Measurements from ENCODE around the gene PHACTR3. TPM values are rescaled to one million over a fixed set of nuclear protein-coding genes. Genes with fewer than 3 reads are reported as not detected.

Gene PHACTR3
- total and polyA plus RNA-seq, 2 donors (not counting 3 experiments of a cell fraction or from before 2014, with no cell fraction given), result not detected

DNA sequence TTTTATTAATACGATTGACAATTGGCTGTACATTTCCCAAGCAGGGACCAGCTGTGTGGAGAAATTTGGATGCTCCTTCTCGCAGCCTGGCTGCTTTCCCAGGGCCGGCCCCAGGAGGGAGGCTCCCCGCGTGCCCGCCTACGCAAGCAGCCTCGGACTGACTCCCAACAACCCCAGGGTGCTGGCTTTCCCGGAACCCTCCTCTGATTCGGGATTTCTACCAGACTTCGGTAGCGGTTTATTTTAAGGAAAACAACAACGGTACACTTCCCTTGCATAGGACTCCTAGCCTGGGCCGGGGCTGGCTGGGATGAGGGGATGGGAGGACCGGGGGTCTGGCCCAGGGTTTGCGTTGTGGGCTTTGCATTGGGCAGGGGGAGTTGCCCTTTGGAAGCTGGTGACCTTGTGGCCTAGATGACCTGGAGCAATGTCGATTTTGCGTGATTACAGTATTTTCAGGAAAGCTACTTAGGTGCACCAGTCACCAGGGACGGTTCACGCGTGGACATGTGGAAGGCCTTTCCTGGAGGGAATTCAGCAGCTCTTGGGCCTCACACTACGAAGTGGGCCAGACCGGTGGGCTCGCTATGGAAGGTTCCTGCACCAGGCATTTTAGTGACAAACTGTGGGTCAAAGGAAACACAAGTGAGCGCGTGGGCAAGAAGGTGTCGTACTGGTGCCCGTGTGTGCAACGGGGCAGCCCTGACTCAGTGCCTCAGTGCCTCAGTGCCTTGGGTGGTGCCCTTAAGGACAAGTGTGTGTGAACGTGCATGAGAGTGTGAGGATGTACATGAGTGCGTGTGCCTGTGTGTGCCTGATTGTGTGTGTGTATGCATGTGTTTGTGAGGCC, 20.7 kb upstream of the PHACTR3 start:
- H3K4me2 ChIP-seq (ENCODE audit: insufficient read depth, low read length), result no peak overlapping the region
- intact Hi-C loops (cut with micrococcal nuclease) (no loop called here), dilution Hi-C loops (cut with MboI; ENCODE audit: extremely low pct_ligation_motif_present, low sequenced_read_pairs) (no loop called here)
- ChIA-PET CTCF (no interaction called here), POLR2A (no interaction called here)
- no peaks in the 10 kb centered on the region for H3K9me1 ChIP-seq (replicated peaks; ENCODE audit: control insufficient read depth, extremely low read depth, insufficient read depth, low read length)
- H4K20me1 ChIP-seq (replicated peaks; ENCODE audit: control insufficient read depth, extremely low read depth, insufficient read depth, low read length), result no peaks in the 10 kb centered on the region
- FAIRE-seq (no peak), DNase-seq (ENCODE audit: low read depth, low spot score) (no peak)
- H3K27me3 ChIP-seq (ENCODE audit: control insufficient read depth in 2 of 2, insufficient read depth in 2 of 2, low read length in 2 of 2), result no peaks in the 10 kb centered on the region
- H3K79me2 ChIP-seq (ENCODE audit: control insufficient read depth, insufficient read depth, low read length), result no peaks in the 10 kb centered on the region
- no peak overlapping the region for H3K9ac ChIP-seq (replicated peaks; ENCODE audit: extremely low read depth, insufficient read depth, low read length)
- TF ChIP-seq POLR2AphosphoS5 (IDR thresholded peaks at IDR 0.05; ENCODE audit: insufficient read depth, low read depth, low read length) (no peak), POLR2A (IDR thresholded peaks at IDR 0.05; ENCODE audit: low read depth, low read length) (no peak)
- TF ChIP-seq, protein P1, sequence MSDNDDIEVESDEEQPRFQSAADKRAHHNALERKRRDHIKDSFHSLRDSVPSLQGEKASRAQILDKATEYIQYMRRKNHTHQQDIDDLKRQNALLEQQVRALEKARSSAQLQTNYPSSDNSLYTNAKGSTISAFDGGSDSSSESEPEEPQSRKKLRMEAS (IDR thresholded peaks at IDR 0.05; ENCODE audit: insufficient read depth, insufficient read length), result no peak
- H3K27ac ChIP-seq (ENCODE audit: insufficient read depth, low read depth, low read length), result no peak overlapping the region
- H2AFZ ChIP-seq (ENCODE audit: low read depth, low read length), result no peak overlapping the region
- H3K9me3 ChIP-seq (replicated peaks; ENCODE audit: control insufficient read depth, insufficient read depth, low read length), result no peaks in the 10 kb centered on the region
- H3K4me3 ChIP-seq (replicated peaks in 1 of 3; ENCODE audit: insufficient read depth in 1 of 3, low read depth in 1 of 3, low read length in 3 of 3), result no peak overlapping the region
- H3K36me3 ChIP-seq (ENCODE audit: control insufficient read depth in 2 of 2, extremely low read depth in 1 of 2, insufficient read depth in 2 of 2, low read length in 2 of 2), result no peaks in the 10 kb centered on the region
- H3K4me1 ChIP-seq (ENCODE audit: control insufficient read depth, extremely low read depth, insufficient read depth, low read length), result no peaks in the 10 kb centered on the region
- no TSS peak for BruUV-seq (replicated peaks)

- no peak for TF ChIP-seq MYC (IDR thresholded peaks at IDR 0.05; ENCODE audit: low read depth, low read length)
- no peak for TF ChIP-seq EZH2 (IDR thresholded peaks at IDR 0.05; ENCODE audit: borderline replicate concordance, low read depth, low read length, severe bottlenecking)
- no peak for TF ChIP-seq FOS (IDR thresholded peaks at IDR 0.05; ENCODE audit: borderline replicate concordance, insufficient read depth, low read length)
- TF ChIP-seq GATA2 (IDR thresholded peaks at IDR 0.05; ENCODE audit: insufficient read depth, insufficient read length, low read depth, low read length), result no peak
- TF ChIP-seq JUN (IDR thresholded peaks at IDR 0.05; ENCODE audit: borderline replicate concordance, insufficient read depth, insufficient read length, low read depth), result no peak
- TF ChIP-seq POLR2A (IDR thresholded peaks at IDR 0.05; ENCODE audit: low read depth, low read length), result no peak
- TF ChIP-seq, protein P1 (IDR thresholded peaks at IDR 0.05; ENCODE audit: insufficient read depth, insufficient read length), result no peak
- no peak for TF ChIP-seq CTCF (IDR thresholded peaks at IDR 0.05; ENCODE audit: extremely low read depth in 1 of 2, insufficient read depth in 1 of 2, low read depth in 1 of 2, low read length in 2 of 2)
- no peak for TF ChIP-seq POLR2AphosphoS5 (IDR thresholded peaks at IDR 0.05; ENCODE audit: insufficient read depth, low read depth, low read length)
- DNase-seq (ENCODE audit: low read depth, low spot score) (no peak), FAIRE-seq (no peak)
- Histone ChIP-seq H3K9me1 (replicated peaks; ENCODE audit: control insufficient read depth, extremely low read depth, insufficient read depth, low read length) (no peaks in the 10 kb centered on the region), H3K9ac (replicated peaks; ENCODE audit: extremely low read depth, insufficient read depth, low read length) (no peak overlapping the region), H2AFZ (ENCODE audit: low read depth, low read length) (no peak overlapping the region), H3K27ac (ENCODE audit: insufficient read depth, low read depth, low read length) (no peak overlapping the region), H3K4me1 (ENCODE audit: control insufficient read depth, extremely low read depth, insufficient read depth, low read length) (no peaks in the 10 kb centered on the region), H4K20me1 (replicated peaks; ENCODE audit: control insufficient read depth, extremely low read depth, insufficient read depth, low read length) (no peaks in the 10 kb centered on the region), H3K79me2 (ENCODE audit: control insufficient read depth, insufficient read depth, low read length) (no peaks in the 10 kb centered on the region), H3K4me2 (ENCODE audit: insufficient read depth, low read length) (no peak overlapping the region), H3K36me3 (ENCODE audit: control insufficient read depth in 2 of 2, extremely low read depth in 1 of 2, insufficient read depth in 2 of 2, low read length in 2 of 2) (no peaks in the 10 kb centered on the region), H3K9me3 (replicated peaks; ENCODE audit: control insufficient read depth, insufficient read depth, low read length) (no peaks in the 10 kb centered on the region), H3K27me3 (ENCODE audit: control insufficient read depth in 2 of 2, insufficient read depth in 2 of 2, low read length in 2 of 2) (no peaks in the 10 kb centered on the region), H3K4me3 (replicated peaks in 1 of 3; ENCODE audit: insufficient read depth in 1 of 3, low read depth in 1 of 3, low read length in 3 of 3) (no peak overlapping the region)
- intact Hi-C loops (cut with micrococcal nuclease) (no loop called here), dilution Hi-C loops (cut with MboI; ENCODE audit: extremely low pct_ligation_motif_present, low sequenced_read_pairs) (no loop called here)
- POLR2A ChIA-PET, result no interaction called here
- BruUV-seq (replicated peaks), result no TSS peak
- CTCF ChIA-PET, result no interaction called here
Observed at GRCh38 chr20:59584278-59584925, 19.9 kb upstream of the PHACTR3 start.
